DND-41 (cell line): ENCODE measurements around the gene TRIB2.

Experiments used
- EZH2 ChIP-seq: IDR thresholded peaks from 3 replicates; pipeline ENCODE4 v1.6.1; 2012; ENCODE audit warnings: borderline replicate concordance, low read depth, mild to moderate bottlenecking, moderate library complexity, low read length, inconsistent platforms; ENCODE audit not compliant: severe bottlenecking
- TF ChIP-seq, protein P1 (sequence below): IDR thresholded peaks from 2 replicates; pipeline ENCODE4 v1.5.1; 2012; ENCODE audit warnings: borderline replicate concordance, low read length, moderate library complexity, mild to moderate bottlenecking; ENCODE audit not compliant: poor library complexity, severe bottlenecking; ENCODE audit errors: extremely low read depth

DNA sequence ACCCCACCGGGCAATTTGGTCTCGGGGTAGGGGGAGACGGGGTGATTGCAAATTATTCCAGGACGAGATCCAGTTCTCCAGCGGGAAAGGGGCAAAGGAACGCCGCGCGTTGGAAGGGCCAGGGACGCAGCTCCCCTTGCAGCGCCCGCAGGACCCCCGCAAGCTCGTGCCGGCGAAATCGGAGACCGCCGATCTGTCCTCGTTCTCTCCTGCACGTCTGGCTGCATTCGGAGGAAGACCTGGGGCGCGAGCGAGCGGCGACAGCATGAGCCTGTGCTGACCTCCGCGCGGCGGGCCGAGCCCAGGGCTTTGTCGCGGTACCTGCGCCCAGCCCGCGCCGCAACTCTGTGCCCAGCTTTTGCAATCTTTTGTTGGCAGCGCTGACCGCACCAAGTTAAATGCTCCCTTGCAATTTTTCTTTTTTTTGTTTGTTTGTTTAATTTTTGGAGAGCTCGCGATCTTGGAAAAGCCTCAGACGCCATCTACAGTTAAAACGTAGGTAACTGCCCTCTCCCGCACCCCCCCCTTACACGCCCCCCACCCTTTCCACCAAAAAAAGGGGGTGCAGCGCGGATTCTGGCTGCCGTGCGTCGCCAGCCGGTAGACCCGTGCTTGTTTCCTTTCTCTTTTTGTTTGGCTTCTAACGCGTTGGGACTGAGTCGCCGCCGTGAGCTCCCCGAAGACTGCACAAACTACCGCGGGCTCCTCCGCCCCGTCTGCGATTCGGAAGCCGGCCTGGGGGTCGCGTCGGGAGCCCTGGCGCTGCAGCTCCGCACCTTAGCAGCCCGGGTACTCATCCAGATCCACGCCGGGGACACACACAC, 667 bp downstream of the TRIB2 start:
- TF ChIP-seq, protein P1, sequence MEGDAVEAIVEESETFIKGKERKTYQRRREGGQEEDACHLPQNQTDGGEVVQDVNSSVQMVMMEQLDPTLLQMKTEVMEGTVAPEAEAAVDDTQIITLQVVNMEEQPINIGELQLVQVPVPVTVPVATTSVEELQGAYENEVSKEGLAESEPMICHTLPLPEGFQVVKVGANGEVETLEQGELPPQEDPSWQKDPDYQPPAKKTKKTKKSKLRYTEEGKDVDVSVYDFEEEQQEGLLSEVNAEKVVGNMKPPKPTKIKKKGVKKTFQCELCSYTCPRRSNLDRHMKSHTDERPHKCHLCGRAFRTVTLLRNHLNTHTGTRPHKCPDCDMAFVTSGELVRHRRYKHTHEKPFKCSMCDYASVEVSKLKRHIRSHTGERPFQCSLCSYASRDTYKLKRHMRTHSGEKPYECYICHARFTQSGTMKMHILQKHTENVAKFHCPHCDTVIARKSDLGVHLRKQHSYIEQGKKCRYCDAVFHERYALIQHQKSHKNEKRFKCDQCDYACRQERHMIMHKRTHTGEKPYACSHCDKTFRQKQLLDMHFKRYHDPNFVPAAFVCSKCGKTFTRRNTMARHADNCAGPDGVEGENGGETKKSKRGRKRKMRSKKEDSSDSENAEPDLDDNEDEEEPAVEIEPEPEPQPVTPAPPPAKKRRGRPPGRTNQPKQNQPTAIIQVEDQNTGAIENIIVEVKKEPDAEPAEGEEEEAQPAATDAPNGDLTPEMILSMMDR: peak; percentile 51
- TF ChIP-seq EZH2: no peak
